Ishikawa (cell line): ENCODE measurements around the gene LHPP.

Source experiments
- CEBPB ChIP-seq: IDR thresholded peaks from 2 replicates; pipeline ENCODE4 v1.6.1; 2012
- CREB1 ChIP-seq: IDR thresholded peaks from 2 replicates; pipeline ENCODE4 v1.6.1; 2012; ENCODE audit warnings: low read depth
- EGR1 ChIP-seq: IDR thresholded peaks from 2 replicates; pipeline ENCODE4 v1.6.1; 2012
- EP300 ChIP-seq: IDR thresholded peaks from 2 replicates; pipeline ENCODE4 v1.6.1; 2012; ENCODE audit warnings: borderline replicate concordance
- FOXM1 ChIP-seq: IDR thresholded peaks from 2 replicates; pipeline ENCODE4 v1.6.1; 2012; ENCODE audit warnings: low read depth, borderline replicate concordance
- NFIC ChIP-seq: IDR thresholded peaks from 2 replicates; pipeline ENCODE4 v1.6.1; 2012
- RAD21 ChIP-seq: IDR thresholded peaks from 2 replicates; pipeline ENCODE4 v1.6.1; 2012; ENCODE audit warnings: low read depth
- TAF1 ChIP-seq: IDR thresholded peaks from 2 replicates; pipeline ENCODE4 v1.6.1; 2012; ENCODE audit warnings: low read depth, mild to moderate bottlenecking
- TCF12 ChIP-seq: IDR thresholded peaks from 2 replicates; pipeline ENCODE4 v1.6.1; 2012; ENCODE audit warnings: low read depth
- TEAD4 ChIP-seq: IDR thresholded peaks from 2 replicates; pipeline ENCODE4 v1.6.1; 2012
- YY1 ChIP-seq: IDR thresholded peaks from 2 replicates; pipeline ENCODE4 v1.6.1; 2012; ENCODE audit warnings: low read depth
- ZBTB7A ChIP-seq: IDR thresholded peaks from 2 replicates; pipeline ENCODE4 v1.6.1; 2012; ENCODE audit warnings: low read depth
- TF ChIP-seq, protein P1 (sequence below): IDR thresholded peaks from 2 replicates; pipeline ENCODE4 v1.6.1; 2012
- TF ChIP-seq, protein P2 (sequence below): IDR thresholded peaks from 2 replicates; pipeline ENCODE4 v1.6.1; 2012
- TF ChIP-seq, protein P3 (sequence below): IDR thresholded peaks from 2 replicates; pipeline ENCODE4 v1.6.1; 2012; ENCODE audit warnings: low read depth, mild to moderate bottlenecking

Gene LHPP

DNA sequence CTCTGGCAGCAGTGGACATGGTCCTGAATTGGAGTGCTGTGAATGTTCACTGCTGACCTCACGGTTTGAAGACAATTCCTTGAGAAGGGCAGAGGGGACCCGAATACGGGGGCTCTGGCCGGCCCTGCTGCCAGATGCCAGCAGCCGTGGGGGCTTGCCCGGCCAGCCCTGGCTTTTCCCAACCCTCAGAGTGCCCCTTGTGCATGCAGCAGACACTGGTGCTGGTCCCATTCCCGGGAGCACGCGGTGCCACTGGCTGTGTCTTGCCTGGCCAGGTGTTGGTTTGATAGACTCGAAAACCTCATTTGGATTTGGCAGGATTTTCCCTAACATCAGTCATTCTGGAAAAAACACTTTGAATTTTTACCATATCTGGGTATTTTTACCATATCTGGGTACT is 49.1 kb downstream of the LHPP start:
- TF ChIP-seq YY1 (no peak), TAF1 (no peak), EP300 (no peak), TEAD4 (no peak), FOXM1 (no peak), NFIC (no peak), ZBTB7A (no peak), CREB1 (no peak), EGR1 (no peak), CEBPB (no peak), RAD21 (no peak), TCF12 (no peak)
- TF ChIP-seq, protein P1, sequence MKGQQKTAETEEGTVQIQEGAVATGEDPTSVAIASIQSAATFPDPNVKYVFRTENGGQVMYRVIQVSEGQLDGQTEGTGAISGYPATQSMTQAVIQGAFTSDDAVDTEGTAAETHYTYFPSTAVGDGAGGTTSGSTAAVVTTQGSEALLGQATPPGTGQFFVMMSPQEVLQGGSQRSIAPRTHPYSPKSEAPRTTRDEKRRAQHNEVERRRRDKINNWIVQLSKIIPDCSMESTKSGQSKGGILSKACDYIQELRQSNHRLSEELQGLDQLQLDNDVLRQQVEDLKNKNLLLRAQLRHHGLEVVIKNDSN, result no peak
- TF ChIP-seq, protein P2, sequence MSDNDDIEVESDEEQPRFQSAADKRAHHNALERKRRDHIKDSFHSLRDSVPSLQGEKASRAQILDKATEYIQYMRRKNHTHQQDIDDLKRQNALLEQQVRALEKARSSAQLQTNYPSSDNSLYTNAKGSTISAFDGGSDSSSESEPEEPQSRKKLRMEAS, result no peak
- TF ChIP-seq, protein P3, sequence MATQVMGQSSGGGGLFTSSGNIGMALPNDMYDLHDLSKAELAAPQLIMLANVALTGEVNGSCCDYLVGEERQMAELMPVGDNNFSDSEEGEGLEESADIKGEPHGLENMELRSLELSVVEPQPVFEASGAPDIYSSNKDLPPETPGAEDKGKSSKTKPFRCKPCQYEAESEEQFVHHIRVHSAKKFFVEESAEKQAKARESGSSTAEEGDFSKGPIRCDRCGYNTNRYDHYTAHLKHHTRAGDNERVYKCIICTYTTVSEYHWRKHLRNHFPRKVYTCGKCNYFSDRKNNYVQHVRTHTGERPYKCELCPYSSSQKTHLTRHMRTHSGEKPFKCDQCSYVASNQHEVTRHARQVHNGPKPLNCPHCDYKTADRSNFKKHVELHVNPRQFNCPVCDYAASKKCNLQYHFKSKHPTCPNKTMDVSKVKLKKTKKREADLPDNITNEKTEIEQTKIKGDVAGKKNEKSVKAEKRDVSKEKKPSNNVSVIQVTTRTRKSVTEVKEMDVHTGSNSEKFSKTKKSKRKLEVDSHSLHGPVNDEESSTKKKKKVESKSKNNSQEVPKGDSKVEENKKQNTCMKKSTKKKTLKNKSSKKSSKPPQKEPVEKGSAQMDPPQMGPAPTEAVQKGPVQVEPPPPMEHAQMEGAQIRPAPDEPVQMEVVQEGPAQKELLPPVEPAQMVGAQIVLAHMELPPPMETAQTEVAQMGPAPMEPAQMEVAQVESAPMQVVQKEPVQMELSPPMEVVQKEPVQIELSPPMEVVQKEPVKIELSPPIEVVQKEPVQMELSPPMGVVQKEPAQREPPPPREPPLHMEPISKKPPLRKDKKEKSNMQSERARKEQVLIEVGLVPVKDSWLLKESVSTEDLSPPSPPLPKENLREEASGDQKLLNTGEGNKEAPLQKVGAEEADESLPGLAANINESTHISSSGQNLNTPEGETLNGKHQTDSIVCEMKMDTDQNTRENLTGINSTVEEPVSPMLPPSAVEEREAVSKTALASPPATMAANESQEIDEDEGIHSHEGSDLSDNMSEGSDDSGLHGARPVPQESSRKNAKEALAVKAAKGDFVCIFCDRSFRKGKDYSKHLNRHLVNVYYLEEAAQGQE, result no peak

DNA sequence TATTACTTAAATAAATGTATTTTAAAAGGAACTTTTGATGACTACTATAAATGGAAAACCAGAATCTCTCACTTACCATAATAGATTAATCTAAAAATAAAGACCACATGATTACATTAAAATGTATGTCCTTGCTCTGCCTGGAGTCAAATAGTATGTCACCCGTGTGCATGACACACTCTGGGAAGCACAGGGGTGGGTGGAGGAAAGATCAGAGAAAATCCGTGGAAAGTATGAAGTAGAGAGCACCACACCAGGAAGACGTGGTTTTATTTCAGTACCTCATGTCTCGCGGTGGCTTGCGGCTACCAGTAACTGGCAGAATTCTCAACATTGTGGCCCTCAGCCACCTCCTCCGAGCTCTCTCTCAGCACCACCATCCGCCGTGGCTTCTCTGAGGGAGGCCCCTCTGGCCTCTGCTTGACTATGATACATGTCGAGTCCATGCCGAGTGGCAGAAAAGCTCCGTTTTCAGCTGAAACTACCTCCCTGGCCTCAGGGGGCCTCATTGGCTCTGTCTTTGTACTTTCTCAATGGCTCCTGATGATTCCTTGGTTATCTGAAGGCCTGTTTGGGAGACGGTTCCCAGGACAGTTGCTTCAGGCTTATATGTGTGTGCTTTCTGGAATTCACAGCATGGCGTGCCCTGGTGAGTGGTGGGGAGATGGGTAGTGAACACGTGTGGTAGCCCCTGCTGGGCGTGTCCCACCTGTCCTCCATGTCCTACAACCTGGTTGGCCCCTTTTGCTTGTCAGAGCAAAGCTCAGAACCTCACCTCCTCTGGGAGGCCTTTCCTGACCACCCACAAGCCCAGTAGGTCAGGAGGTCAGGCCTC is 49.8 kb downstream of the LHPP start:
- TF ChIP-seq, protein P3, result no peak
- TF ChIP-seq EGR1 (no peak), FOXM1 (no peak), ZBTB7A (no peak), CREB1 (no peak), YY1 (no peak), TCF12 (no peak), EP300 (no peak), CEBPB (no peak), RAD21 (no peak), TAF1 (no peak), NFIC (no peak), TEAD4 (no peak)
- TF ChIP-seq, protein P1, result no peak
- TF ChIP-seq, protein P2, result no peak

DNA sequence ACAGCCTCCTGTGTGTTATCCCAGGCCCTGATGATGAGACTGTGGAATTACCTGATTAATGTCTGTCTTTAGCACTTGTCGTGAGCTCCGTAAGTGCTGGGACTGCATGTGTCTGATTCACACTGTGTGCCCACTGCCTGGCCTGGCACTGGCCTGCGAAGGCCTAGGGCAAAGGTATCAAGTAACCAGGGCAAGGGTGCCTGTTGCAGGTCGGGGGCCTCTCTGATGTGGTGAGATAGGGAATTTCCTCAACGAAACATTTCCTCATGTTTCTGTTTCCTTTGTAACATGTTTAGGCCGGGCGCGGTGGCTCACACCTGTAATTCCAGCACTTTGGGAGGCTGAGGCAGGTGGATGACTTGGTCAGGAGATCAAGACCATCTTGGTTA is 50.4 kb downstream of the LHPP start:
- TF ChIP-seq CEBPB (no peak), TCF12 (no peak), CREB1 (no peak), TAF1 (no peak), TEAD4 (no peak), EP300 (no peak), YY1 (no peak), ZBTB7A (no peak), NFIC (no peak), EGR1 (no peak), FOXM1 (no peak), RAD21 (no peak)
- TF ChIP-seq, protein P2, result no peak
- TF ChIP-seq, protein P3, result no peak
- TF ChIP-seq, protein P1, result no peak
